Ovary (tissue), 3 donors: ENCODE results near the gene PCDHB2.
"Not testable (repeated sequence)": the region's sequence is repeated elsewhere in the genome, so short reads cannot be mapped to it uniquely, and the experiment has no call there.

Experiments used
- EP300 ChIP-seq: sonication (generic); formaldehyde crosslinking; IDR thresholded peaks from one replicate; pipeline ENCODE4 v1.6.1; 2017; ENCODE audit warnings: antibody characterized with exemption
- TF ChIP-seq, protein P1 (sequence below), 3 donors: fragments of 450-650 bp in 2 of 3; fragments of 200-600 bp in 1 of 3; IDR thresholded peaks; one replicate each; pipeline versions ENCODE4 v1.5.1 to v1.8.0; 2016 to 2022; ENCODE audit warnings: antibody characterized with exemption in 3 of 3, mild to moderate bottlenecking in 1 of 3
- donor health status: DM: no; HTN: no; CAD: no.

DNA sequence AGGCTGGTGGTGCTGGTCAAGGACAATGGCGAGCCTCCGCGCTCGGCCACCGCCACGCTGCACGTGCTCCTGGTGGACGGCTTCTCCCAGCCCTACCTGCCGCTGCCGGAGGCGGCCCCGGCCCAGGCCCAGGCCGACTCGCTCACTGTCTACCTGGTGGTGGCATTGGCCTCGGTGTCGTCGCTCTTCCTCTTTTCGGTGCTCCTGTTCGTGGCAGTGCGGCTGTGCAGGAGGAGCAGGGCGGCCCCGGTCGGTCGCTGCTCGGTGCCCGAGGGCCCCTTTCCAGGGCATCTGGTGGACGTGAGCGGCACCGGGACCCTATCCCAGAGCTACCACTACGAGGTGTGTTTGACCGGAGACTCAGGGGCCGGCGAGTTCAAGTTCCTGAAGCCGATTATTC, 42.9 kb downstream of the PCDHB2 start:
- TF ChIP-seq EP300: not testable (repeated sequence)
- TF ChIP-seq, protein P1, sequence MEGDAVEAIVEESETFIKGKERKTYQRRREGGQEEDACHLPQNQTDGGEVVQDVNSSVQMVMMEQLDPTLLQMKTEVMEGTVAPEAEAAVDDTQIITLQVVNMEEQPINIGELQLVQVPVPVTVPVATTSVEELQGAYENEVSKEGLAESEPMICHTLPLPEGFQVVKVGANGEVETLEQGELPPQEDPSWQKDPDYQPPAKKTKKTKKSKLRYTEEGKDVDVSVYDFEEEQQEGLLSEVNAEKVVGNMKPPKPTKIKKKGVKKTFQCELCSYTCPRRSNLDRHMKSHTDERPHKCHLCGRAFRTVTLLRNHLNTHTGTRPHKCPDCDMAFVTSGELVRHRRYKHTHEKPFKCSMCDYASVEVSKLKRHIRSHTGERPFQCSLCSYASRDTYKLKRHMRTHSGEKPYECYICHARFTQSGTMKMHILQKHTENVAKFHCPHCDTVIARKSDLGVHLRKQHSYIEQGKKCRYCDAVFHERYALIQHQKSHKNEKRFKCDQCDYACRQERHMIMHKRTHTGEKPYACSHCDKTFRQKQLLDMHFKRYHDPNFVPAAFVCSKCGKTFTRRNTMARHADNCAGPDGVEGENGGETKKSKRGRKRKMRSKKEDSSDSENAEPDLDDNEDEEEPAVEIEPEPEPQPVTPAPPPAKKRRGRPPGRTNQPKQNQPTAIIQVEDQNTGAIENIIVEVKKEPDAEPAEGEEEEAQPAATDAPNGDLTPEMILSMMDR (IDR thresholded peaks at IDR 0.05): not testable (repeated sequence)
